LHCN-M2 (cell line): ENCODE data around the gene PTPRF. TPM values are rescaled to one million over a fixed set of nuclear protein-coding genes. Genes with fewer than 3 reads are reported as not detected.
"Not testable (repeated sequence)": the region's sequence is repeated elsewhere in the genome, so short reads cannot be mapped to it uniquely, and the experiment has no call there.

Source experiments
- DNase-seq: peaks from one replicate; pipeline ENCODE4 v3.0.0-alpha.2; 2012; ENCODE audit warnings: low read depth
- polyA plus RNA-seq: library from polyadenylated mRNA; unstranded; fragments of >200 nt; gene quantifications from one replicate; pipeline ENCODE4 v1.2.1, GENCODE V29; 2012; ENCODE audit warnings: missing spikeins
- total RNA-seq: library from RNA; depleted of rRNA; stranded (reverse); fragments of >200 nt; gene quantifications from 2 replicates; pipeline ENCODE4 v1.2.3, GENCODE V29; 2014; rRNA removed

PTPRF gene
- total RNA-seq, result 12.8 and 13.7 TPM in 2 replicates
- 46.3 TPM for polyA plus RNA-seq

GRCh38 chr1:43530483-43531106 lies at the start of gene PTPRF:
Gene PTPRF, plus strand, starts transcription at chr1:43530883. Its CDS starts 14,193 bp downstream, at chr1:43545076.
- DNase-seq, result peak; percentile 36

DNA sequence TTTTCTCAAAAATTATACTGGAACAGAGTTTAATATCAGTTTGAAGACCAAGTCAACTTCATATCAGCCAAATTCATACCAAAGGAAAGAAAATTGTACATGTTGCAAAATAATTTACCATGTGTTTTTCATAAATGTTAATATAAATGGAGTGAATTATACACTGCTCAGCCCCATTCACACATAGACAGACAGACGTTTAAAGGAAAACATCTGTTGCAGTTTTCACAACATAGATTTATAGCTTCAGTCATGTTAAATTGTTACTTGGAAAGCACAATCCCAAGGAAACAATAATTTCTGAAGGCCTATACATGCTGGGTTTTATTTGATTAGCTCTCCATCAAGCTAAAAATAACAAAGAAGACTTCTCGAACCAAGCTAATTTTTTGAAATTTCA lies 49.2 kb upstream of the PTPRF start:
- no peak for DNase-seq

- no peak for DNase-seq
Measured at GRCh38 chr1:43482215-43482614, 48.5 kb upstream of the PTPRF start.

DNA sequence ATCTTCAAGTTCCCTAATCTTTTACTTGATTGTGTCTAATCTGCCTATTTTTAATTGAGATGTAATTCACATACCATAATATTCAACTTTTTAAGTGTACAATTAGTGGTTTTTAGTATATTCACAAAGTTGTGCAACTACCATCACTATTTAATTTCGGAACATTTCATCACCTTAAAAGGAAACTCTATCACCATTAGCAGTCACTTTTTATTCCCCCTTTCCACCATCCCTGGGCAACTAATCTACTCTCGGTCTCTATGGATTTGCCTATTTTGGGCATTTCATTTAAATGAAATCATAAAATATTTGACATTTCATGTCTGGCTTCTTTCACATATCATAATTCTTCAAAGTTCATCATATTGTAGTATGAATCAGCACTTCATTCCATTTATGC lies 46.3 kb upstream of the PTPRF start:
- DNase-seq, result no peak

DNA sequence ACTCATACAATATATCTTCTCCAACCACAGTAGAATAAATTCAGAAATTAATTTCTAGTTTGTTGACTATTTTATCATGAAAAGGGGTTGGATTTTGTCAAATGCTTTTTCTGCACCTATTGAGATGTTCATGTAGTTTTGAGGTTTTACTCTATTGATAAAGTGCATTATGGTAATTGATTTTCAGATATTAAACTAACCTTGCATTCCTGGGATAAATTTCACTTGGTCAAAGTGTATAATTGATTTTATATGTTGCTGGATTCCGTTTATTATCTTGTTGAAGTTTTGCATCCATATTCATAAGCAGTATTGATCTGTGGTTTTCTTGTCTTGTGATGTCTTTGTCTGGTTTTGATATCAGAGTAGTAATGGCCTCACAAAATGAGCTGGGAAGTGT lies 42.5 kb upstream of the PTPRF start:
- DNase-seq, result no peak

- DNase-seq, result no peak
Measured at GRCh38 chr1:43491061-43491460, 39.6 kb upstream of the PTPRF start.

DNA sequence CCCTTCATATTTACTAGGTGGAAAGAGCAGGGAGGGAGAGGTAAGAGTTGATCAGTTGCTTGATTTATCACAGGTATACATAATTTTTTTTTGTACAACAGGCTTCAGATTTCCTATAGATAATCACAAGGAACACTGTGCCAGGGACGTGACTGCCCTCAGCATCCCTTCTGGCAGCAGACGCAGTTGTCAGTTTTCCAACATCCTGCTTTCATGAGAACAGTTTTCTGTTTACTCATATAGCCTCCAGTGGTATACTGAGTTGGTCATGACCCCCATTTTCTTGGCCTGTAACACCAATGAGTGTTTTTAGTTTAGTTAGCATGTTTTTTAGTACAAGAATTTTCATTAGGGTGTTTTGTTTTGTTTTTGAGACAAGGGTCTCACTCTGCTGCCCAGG lies 37.9 kb upstream of the PTPRF start:
- no peak for DNase-seq

DNA sequence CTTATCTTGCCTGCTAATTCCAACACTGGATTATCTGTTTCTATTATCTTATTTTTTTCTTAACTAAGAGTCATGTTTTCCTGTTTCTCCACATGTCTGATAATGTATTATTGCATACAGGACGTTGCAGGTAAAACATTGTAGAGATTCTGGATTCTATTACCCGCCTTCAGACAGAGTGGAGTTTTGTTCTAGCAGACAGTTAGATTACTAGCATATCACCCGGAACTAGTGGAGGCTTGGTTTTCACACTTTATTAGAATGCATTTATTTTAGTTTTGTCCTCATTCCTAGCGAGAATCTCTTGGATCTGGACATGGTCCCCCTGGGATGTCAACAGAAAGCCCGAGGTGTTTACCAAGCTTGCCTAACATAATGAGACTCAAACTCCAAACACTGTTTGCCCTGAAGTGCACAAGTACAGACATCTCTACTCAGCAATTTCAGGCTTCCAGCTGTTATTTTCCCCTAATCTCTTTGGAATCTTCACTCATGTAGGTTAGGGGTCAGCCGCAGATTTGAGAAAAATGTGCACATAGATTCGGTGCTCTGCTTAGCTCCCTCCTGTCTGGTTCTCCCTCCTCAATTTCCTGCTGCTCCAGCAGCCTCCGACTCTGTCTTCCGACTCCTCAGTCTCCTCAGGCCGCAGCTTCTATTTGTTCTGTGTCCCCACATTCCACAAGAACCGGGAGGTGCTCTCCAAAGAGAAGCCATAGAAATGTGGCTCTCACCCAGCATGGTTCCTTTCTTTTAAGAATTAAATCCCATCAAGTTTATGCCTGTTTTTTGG lies 36.8 kb upstream of the PTPRF start:
- peak; percentile 77 for DNase-seq

- DNase-seq, result no peak
Measured at GRCh38 chr1:43495204-43495603, 35.5 kb upstream of the PTPRF start.

- DNase-seq, result no peak
Measured at GRCh38 chr1:43499898-43500297, 30.8 kb upstream of the PTPRF start.

DNA sequence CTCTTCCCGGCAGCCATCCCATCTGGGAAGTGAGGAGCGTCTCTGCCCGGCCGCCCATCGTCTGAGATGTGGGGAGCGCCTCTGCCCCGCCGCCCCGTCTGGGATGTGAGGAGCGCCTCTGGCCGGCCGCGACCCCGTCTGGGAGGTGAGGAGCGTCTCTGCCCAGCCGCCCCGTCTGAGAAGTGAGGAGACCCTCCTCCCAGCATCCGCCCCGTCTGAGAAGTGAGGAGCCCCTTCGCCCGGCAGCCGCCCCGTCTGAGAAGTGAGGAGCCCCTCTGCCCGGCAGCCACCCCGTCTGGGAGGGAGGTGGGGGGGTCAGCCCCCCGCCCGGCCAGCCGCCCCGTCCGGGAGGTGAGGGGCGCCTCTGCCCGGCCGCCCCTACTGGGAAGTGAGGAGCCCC lies 28.9 kb upstream of the PTPRF start:
- not testable (repeated sequence) for DNase-seq

GRCh38 chr1:43503534-43503933 lies 27.1 kb upstream of the PTPRF start:
- no peak for DNase-seq

DNA sequence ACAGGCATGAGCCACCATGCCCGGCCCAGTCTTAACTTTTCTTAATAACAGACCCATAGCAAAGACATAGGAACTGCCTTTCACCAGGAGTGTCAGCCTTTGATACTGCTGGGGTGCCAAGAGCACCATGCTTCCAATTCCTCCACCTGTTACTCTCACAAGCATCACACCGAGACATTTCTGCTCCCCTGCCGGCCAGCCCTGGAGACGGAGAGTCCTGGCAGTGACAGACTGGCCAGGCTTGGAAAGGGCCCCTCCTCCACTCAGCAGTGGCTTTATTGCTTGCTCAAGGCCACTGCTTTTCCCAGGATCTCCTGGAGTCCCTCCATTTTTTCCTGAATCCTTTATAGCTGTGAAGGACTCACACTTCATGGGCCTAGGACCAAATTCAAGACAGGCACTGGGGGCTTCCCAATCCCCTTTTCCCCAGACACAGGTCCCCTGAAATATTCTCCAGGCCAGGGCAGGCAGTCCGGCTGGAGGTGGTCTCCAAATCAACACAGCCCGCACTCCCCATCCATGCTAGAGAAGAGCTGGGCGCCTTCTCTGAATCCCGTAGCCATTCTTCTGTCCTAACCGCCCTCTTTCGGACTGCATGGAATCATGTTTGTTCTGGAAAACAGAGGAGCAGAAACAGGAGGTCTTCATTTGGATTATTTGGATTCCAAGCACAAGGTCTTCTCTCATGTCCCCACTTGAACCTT lies 25.5 kb upstream of the PTPRF start:
- DNase-seq, result no peak

- DNase-seq, result no peak
Measured at GRCh38 chr1:43506233-43506632, 24.4 kb upstream of the PTPRF start.

GRCh38 chr1:43507296-43508295 lies 23.1 kb upstream of the PTPRF start:
- DNase-seq, result no peak

DNA sequence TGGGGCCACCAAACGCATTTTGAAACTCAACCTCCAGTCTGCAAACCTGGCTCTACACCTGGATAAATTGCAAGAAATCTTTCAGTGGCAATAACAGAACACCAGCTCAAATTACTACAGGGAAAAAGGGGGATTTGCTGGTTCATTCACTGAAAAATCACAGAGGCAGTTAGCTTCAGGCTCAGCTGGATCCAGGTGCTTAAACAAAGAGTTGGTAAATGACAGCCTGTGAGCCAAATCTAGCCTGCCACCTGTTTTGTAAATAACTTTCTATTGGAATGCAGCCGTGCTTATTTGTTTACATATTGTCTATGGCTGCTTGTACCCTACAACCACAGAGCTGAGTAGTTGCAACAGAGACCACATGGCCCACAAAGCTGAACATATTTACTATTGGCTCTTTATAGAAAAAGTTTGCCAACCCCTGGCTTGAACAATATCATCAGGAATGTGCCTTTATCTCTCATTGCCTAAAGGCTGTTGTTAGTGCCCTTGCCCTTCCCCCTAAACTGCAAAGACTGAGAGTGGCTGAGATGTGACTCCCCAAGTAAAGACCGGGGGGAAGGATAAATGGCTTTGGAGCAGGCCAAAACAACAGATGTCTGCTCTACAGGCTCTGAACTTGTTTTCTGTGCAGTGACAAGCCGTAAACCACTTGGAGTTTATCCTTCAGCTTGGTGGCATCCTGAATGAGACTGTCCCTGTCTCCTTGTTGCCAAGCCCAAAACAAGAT lies 21.5 kb upstream of the PTPRF start:
- no peak for DNase-seq

DNA sequence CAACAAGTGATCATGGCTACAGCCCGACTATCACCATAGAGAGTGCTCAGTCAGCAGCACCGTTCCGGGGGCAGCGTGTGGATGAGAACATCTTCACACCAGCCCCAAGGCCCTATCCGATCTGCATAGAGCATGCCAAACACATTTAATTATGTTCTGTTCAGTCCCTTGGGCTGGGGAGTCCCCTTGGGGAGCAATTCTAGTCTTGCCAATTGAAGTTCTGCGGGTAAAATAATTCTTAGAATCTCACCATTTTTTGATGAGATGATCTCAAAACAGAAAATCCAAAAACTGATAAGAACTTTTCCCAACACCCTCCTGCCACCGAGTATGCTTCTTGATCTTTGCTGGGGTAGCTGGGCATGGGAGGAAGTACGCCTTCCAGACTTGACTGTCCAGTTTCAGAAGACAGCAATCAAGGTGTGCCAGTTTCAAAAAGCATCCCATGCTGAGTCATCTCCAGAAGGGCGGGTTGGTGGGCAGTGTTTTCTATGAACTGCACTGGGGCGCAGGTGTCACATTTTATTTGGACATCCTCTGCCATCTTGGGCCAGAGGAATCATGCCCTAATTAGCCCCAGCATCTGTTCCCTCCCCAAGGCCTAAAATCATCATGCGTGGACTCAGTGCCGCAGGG lies 20.8 kb upstream of the PTPRF start:
- no peak for DNase-seq

- DNase-seq, result no peak
Measured at GRCh38 chr1:43510621-43511020, 20.1 kb upstream of the PTPRF start.

GRCh38 chr1:43511394-43511793 lies 19.3 kb upstream of the PTPRF start:
- DNase-seq, result no peak

DNA sequence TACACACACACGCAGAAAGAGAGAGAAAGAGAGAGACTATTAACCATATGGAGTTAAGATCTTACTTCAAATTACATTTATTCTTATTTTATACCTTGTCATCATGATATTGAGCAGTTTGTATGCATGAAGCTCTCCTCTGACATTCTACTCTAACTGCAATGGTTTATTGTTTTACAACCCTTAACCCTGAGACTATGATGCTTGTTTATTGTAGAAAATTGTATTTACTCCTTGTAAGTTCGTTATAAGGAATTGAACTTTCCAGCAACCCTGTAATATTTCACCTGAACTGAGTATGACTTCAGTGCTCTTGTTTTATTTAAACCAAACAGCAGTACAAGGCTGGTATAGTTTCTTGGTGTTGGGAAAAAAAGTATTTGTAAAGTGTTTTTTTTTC lies 18.6 kb upstream of the PTPRF start:
- no peak for DNase-seq
